ENCODE results near the gene DCAF11.
A peak's percentile ranks its signal among the peaks of the same experiment; 100 is the strongest.

The DCAF11 gene

DNA sequence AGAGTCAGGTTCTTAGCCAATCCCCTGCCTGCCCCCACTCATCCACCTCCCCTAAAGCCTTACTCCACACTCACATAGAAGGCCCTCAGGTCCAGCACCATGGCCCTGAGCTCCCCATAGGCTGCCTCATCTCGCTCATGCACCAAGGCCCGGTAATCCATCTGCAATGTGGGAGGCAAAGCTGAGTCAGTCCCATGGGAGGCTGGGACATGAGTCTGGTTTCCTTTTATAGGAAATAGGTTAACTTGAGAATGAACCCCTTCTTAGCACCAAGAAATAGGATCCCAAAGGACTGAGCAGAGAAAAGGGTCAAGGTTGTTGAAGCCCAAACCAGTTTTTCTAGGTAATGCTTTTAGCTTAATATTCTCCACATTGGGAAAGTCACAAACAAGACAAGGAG is 28.9 kb downstream of the DCAF11 start:
- no peak for DNase-seq

DNA sequence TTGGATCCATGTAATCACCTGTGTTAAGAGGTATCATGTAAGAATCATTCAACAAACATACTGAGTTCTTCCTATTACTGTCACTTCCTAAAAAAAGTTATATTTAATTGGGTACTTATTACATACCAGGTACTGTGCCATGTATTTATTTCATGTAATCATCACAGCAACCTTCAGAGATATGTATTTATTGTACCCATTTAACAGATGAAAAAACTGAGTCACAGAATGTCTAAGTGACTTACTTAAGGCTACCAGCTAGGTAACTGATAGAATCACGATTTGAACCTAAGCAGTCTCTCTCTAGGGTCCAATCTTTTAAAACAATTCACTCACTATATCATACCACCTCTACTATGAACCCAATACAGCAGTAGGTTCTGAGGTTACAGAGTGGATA is 29.9 kb downstream of the DCAF11 start:
- no peak for DNase-seq

DNA sequence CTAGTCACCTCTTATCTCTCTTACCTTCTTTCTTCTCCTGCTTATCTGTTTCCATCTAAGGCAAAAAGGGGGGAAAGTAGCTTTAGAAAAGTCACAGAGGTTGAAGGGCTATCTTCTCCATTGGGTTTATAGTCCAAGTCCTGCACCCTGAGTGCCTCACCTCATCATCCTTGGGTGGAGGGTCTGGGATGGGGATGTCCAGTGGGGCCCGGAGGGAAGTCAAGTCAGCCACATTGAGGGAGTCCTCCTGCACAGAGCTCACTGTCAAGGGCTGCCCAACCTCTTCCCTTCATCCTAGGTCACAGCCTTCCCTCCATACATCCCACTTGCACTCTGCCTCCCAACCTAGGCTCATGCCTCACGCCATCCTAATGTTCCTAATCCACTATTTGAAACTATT is 30.6 kb downstream of the DCAF11 start:
- DNase-seq = no peak

DNA sequence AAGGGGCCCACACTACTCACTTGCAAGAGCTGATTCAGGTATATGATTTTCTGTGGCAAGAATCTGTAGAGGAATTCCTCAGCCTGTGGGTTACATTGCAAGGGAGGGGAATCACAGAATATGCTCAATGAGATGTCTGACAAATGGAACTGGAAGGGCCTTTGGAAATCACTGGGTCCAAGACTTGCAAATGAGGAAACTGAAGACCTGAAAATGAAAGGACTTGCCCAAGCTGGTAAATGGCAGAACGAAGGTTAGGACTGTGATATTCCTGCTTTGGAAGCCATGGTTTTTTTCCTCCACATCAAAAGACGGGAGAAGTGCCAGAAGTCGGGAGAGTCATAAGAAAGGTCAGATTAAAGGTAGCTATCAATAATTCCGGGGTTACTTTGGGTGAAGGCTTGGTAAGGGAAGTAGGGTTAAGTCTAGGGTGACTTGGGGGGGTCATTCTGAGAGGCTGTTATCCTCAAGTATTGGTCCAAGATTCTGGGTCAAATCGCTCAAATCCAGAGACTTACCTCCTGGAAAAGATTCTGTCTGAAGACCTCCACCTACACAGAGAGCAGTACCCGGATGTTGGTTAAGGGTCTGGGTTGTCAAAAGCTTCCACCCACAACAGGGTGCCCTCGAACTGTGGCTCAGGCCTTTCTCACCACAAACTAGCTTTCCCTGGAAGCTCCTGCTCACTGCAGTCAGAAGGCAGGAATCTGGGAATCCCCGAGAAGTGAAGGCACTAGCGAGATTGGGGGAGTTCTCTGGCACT is 31.3 kb downstream of the DCAF11 start:
- DNase-seq = no peak

DNA sequence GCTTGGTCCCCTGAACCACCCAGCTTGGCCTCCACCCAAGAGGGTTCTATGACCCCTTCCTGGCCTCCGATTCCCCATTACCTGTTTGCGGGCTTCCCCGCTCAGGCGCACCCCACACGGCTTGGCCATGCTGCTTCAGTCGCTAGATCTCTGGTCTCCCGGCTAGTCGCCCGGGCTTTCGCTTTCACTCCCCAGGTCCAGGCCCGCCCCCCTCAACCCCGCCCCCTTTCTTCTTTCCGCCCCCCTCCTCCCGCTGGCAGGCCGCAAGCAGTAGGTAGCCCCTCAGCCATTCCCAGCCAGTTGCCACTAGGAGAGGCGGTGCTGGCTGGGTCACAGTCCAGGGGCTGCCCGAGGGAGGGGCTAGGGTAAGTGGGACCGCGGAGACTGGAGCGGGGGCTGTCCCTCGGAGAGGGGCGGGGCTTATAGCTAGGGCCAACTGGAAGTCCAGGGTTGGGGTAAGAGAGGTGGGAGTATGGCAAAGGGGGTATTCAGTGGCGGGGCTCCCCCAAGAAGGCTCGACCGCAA is 31.9 kb downstream of the DCAF11 start, which contains the start of gene PSME2:
Gene PSME2 (minus strand): TSS at position 158 of the 525 bp plus-strand sequence. CDS start 29 bp downstream, at position 129.
- DNase-seq = peak; percentile 95

DNA sequence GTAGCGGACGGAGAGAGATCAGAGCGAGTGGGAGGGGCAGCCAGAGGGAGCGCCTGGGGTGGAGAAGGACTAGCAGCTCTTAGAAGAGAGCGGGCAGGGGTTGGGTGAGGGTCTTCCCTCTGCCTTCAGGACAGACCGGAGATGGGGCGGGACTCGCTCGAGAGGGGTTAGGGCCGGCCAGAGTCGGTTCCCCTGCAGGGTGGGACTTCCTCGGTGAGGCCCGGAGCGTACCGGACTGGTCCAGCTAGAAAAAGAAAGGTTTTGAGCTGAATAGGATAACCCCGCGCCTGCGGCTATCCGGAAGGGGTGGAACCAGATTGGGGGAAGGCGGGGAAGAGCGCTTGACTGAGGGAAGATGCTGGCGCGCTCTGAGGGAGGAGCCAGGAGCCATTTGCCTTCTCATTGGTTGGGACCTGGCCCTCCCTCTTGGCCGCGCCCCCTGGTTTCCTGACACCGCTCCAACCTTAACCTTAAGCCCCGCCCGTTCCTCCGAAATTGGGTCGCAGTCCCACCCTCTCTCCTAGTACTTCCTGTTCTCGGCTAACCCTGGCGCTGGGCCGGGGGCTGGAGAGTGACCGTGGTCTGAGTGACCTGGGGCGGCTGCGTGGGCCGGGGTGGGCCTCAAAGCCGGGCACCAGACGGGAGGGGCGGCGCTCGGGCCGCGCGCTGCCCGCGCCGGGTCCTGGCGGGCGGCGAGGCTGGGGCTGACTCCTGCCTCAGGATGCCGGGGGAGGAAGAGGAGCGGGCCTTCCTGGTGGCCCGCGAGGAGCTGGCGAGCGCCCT is 32.6 kb downstream of the DCAF11 start, which contains the start of gene RNF31:
Gene RNF31 (plus strand): TSS at position 521 of the 783 bp plus-strand sequence. CDS start 201 bp downstream, at position 722.
- DNase-seq = peak; percentile 97

DNA sequence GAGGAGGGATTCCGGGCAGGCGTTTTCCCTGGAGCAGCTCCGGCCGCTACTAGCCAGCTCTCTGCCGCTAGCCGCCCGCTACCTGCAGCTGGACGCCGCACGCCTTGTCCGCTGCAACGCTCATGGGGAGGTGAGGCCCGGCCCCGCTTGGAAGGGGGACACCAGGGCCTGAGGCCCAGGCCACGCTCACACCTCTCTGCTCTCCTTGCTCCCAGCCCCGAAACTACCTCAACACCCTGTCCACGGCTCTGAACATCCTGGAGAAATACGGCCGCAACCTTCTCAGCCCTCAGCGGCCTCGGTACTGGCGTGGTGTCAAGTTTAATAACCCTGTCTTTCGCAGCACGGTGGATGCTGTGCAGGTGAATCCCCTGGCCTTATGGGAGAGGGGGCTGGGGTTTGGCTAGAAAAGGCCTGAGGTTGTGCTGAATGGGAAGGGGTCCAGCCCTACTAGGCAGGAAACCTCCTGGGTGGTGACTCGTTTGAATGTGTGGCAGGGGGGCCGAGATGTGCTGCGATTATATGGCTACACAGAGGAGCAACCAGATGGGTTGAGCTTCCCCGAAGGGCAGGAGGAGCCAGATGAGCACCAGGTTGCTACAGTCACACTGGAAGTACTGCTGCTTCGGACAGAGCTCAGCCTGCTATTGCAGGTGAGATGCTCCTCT is 33.3 kb downstream of the DCAF11 start:
- no peak for DNase-seq

DNA sequence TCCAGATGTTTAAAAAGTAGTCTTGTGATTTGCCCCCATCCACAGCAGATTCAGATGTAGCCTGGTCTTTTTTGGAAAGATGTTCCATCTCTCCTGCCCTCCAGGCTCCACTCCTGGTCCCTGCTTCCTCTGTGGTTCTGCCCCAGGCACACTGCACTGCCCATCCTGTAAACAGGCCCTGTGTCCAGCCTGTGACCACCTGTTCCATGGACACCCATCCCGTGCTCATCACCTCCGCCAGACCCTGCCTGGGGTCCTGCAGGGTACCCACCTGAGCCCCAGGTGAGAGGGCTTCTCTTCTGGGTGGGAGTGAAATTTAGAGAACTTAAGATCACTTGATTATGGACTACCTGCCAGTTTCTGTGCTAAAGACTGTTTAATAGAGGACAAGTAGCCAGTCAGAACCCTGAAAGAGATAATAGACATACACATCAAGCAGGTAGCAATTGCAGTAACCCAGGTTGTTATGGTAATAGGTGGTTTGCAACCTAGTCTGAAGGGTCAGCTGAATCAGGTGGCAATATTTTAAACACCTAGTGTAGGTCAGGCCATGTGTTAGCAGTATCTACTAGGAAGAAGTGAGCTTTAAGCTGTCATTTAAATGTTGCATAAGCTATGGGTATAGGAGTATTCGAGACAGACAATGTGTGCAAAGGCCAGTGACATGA is 34.9 kb downstream of the DCAF11 start:
- DNase-seq = no peak

DNA sequence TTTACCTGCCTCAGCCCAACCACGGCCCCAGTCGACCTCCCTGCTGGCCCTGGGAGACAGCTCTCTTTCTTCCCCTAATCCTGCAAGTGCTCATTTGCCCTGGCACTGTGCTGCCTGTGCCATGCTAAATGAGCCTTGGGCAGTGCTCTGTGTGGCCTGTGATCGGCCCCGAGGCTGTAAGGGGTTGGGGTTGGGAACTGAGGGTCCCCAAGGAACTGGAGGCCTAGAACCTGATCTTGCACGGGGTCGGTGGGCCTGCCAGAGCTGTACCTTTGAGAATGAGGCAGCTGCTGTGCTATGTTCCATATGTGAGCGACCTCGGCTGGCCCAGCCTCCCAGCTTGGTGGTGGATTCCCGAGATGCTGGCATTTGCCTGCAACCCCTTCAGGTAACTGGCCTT is 35.5 kb downstream of the DCAF11 start:
- DNase-seq = no peak

DNA sequence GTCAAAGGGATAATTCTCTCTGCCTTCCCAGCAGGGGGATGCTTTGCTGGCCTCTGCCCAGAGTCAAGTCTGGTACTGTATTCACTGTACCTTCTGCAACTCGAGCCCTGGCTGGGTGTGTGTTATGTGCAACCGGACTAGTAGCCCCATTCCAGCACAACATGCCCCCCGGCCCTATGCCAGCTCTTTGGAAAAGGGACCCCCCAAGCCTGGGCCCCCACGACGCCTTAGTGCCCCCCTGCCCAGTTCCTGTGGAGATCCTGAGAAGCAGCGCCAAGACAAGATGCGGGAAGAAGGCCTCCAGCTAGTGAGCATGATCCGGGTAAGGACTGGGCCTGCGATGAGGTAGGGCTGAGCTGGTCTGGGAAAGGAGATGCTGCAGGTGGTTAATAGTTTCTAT is 36.0 kb downstream of the DCAF11 start:
- no peak for DNase-seq

DNA sequence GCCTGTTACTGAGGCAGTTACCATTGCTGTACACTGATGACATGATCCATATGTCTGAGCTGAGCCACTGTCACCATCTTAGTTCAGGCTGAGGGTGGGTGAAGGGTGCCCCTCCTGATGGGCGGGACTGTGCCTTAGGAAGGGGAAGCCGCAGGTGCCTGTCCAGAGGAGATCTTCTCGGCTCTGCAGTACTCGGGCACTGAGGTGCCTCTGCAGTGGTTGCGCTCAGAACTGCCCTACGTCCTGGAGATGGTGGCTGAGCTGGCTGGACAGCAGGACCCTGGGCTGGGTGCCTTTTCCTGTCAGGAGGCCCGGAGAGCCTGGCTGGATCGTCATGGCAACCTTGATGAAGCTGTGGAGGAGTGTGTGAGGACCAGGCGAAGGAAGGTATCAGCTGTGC is 36.4 kb downstream of the DCAF11 start:
- no peak for DNase-seq

DNA sequence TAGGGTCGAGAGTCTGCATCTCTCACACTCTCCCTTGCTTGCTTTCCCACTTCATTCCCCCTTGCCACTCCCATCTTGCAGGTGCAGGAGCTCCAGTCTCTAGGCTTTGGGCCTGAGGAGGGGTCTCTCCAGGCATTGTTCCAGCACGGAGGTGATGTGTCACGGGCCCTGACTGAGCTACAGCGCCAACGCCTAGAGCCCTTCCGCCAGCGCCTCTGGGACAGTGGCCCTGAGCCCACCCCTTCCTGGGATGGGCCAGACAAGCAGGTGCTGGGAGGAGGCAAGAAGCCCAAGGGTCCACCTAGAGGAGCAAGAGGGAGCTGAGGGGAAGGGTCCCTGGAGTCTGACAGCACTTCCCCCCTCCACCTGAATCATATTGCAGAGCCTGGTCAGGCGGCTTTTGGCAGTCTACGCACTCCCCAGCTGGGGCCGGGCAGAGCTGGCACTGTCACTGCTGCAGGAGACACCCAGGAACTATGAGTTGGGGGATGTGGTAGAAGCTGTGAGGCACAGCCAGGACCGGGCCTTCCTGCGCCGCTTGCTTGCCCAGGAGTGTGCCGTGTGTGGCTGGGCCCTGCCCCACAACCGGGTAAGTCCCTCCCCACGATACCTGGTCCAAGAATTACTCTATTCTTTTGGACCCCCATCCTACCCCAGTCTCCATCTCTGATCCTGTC is 37.0 kb downstream of the DCAF11 start:
- DNase-seq = no peak

DNA sequence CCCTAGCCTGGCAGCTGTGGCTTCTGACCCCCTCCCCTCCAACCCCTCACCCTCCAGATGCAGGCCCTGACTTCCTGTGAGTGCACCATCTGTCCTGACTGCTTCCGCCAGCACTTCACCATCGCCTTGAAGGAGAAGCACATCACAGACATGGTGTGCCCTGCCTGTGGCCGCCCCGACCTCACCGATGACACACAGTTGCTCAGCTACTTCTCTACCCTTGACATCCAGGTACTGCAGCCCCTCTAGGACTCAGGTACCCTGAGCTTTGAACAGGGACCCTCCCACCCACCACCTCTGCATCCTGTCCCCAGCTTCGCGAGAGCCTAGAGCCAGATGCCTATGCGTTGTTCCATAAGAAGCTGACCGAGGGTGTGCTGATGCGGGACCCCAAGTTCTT is 40.5 kb downstream of the DCAF11 start:
- DNase-seq = no peak

DNA sequence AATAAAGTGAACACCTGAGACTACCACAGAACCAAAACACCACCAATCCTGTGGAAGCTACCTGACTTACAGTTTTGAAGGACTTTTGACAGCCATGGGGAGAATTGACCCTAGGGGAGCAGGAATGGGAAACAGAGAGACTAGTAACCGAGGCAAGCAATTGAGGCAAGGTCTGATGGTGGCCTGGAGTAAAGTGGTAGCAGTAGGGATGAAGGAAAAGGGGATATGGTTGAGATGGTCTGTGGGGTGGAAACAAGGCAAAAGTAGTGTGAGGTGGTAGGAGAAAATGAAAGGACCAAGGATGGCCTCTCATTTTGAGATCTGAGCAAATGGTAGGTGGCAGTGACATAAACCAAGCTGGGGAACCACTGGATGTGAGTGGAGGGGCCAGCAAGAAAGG is 42.3 kb downstream of the DCAF11 start:
- DNase-seq = no peak

DNA sequence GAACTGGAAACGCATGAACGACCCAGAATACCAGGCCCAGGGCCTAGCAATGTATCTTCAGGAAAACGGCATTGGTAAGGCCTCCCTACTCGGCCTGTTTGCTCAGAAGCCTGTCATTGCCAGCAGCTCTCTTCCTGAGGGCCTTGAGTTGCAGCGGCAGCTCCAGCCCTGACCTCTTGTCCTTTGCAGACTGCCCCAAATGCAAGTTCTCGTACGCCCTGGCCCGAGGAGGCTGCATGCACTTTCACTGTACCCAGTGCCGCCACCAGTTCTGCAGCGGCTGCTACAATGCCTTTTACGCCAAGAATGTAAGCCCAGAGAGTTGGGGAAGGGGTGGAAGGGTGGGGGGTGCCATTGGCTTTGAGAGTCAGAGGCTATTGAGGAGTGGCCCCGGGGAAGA is 42.8 kb downstream of the DCAF11 start:
- DNase-seq = no peak

DNA sequence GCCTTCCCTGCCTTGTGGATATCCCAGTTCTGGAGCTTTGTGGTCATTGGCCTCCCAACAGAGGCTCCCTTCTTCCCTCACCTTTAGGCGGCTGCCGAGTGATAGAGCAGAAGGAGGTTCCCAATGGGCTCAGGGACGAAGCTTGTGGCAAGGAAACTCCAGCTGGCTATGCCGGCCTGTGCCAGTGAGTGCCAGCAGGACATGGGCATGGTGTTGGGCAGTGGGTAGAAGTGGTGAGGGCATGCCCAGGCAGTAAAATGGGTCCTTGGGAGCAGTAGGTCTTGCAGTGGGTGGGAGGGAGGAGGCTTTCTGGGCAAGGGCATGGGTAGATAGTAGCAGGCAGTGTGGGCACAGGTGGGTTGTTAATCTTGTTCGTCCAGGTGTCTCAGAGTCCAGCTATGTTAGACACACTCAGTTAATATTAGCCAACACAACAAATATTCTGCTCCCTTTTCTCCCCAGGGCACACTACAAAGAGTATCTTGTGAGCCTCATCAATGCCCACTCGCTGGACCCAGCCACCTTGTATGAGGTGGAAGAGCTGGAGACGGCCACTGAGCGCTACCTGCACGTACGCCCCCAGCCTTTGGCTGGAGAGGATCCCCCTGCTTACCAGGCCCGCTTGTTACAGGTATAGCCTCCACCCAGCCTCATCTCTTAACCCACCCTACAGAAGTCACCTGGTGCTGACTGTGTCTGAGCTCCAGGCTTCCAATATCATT is 45.4 kb downstream of the DCAF11 start:
- no peak for DNase-seq

DNA sequence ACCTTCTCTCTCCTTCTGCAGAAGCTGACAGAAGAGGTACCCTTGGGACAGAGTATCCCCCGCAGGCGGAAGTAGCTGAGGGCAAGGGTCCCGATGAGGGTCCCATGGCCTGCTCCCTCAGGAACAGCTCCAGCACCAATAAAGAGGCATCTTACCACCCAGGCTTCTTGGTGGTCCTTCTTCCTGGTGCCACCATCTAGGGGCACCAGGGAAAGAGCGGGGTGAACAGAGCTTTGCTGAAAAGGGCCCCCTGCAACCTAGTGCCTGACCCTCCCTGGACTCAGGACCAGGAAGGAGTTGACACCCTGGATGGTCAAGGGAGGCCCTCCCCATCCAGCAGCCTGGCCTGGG is 45.9 kb downstream of the DCAF11 start:
- DNase-seq = no peak

DNA sequence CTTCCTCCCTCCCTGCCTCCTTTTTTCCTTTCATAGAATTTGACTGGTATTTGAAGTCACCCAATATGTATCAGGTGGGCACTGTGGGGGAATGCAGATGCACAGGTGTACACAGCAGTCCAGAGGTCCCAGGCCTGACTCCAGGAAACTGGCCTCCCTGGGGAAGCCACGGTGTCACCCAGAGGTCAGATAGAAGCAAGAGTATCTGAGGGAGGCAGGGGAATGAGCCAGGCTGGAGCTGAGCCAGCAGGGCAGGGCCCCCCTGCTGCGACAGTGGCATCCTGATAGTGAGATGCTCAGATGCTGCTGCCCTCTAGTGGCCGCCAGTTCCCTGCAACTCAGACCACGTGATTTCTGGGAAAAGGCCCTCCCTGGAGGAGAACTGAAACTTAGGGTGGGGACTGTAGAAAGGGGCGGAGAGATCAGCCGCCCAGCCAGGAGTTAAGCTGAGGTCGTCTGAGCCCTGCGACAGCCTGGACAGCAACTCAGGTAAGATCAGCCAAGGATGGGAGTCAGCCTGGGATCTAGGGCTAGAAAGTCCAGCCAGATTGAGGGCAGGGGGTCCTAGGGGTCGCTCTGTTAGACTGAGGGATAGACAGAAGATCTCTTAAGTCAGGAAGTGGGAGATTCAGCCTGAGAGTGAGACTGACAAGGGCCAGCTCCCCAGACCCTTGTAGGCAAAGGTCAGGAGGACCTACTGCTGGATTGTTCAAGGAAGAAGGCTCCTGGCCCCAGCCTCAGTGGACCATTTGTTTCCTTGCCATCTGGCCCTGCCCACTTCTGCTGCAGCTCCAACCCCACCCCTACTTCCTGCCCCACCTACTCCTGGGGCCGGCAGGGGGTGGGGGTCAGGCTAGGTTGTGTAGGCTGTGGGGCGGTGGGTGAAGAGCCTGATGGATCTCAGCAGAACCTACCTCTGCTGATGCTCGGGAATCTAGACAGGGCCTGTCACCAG is 46.5 kb downstream of the DCAF11 start, which contains the start of gene IRF9:
Gene IRF9 (plus strand): TSS at position 416 of the 955 bp plus-strand sequence. CDS start 880 bp downstream, outside the sequence.
- DNase-seq = peak; percentile 89

DNA sequence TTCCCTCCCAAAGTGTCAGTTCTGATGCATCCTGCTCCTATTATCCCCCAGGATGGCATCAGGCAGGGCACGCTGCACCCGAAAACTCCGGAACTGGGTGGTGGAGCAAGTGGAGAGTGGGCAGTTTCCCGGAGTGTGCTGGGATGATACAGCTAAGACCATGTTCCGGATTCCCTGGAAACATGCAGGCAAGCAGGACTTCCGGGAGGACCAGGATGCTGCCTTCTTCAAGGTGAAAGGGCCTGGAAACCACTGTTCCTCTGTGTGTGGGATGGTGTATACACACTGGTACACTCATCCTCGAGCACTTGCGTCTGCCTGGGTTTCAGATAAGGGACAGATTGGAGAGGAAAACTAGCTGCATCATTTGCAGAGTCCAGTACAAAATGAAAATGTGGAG is 47.5 kb downstream of the DCAF11 start:
- no peak for DNase-seq

DNA sequence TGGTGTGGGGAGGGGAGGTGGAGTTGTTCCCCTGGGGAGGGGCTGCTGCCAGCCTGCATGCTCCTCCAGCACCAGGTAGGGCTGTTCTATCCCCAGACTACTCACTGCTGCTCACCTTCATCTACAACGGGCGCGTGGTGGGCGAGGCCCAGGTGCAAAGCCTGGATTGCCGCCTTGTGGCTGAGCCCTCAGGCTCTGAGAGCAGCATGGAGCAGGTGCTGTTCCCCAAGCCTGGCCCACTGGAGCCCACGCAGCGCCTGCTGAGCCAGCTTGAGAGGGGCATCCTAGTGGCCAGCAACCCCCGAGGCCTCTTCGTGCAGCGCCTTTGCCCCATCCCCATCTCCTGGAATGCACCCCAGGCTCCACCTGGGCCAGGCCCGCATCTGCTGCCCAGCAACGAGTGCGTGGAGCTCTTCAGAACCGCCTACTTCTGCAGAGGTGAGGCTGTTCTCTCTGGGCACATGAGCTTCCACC is 50.0 kb downstream of the DCAF11 start:
- no peak for DNase-seq
